HepG2 (cell line): ENCODE data around the gene ELAVL2. TPM values are rescaled to one million over a fixed set of nuclear protein-coding genes. Genes with fewer than 3 reads are reported as not detected.

Experiments
- ATAC-seq: fragments of 200-7000 bp; cut with Tn5 transposase; 3 replicates; pipeline ENCODE4 v1.9.1; 2020; ENCODE audit warnings: mild to moderate bottlenecking, moderate library complexity
- BruUV-seq: library from RNA; stranded (reverse); fragments of 400-500 nt; replicated peaks from 2 replicates; lab custom pipeline; 2021; lab: Mats Ljungman, UMichigan
- CTCF ChIA-PET: fragments of 300-600 bp; formaldehyde crosslinking; extraction: SDS; loops from one replicate; lab custom pipeline; 2021; ENCODE audit warnings: low total read pairs, inconsistent platforms, low intra/inter-chr PET ratio; lab: Yijun Ruan, JAX
- POLR2A ChIA-PET: fragments of 350-600 bp; sonication (Branson Sonifier 250); formaldehyde crosslinking; loops from one replicate; lab custom pipeline; 2020; ENCODE audit warnings: antibody characterized with exemption, inconsistent platforms; lab: Yijun Ruan, JAX
- DNase-seq: peaks from one replicate; pipeline ENCODE4 v3.0.0-alpha.2; 2015; ENCODE audit warnings: low spot score
- FAIRE-seq: peaks from 3 replicates; lab custom pipeline; 2011; peaks lifted over from hg19 to GRCh38; lab: Jason Lieb, UNC
- H2AFZ ChIP-seq: one replicate; pipeline ENCODE4 v1.6.1; 2011; ENCODE audit warnings: low read length, inconsistent platforms
- H3K27ac ChIP-seq: fragments of 300-600 bp; 3 replicates; pipeline ENCODE4 v1.8.0; 2011; ENCODE audit warnings: mixed run types, mild to moderate bottlenecking, mixed read lengths, low read length, inconsistent platforms; ENCODE audit not compliant: insufficient read depth; ENCODE audit errors: extremely low read length
- H3K27me3 ChIP-seq, 2 experiments: fragments of 200-600 bp in 1 of 2; 2 replicates in 1 of 2; 3 replicates in 1 of 2; pipeline versions ENCODE4 v1.6.0 to v1.8.0; 2011; ENCODE audit warnings: low read length in 2 of 2, mild to moderate bottlenecking in 2 of 2, moderate library complexity in 2 of 2, inconsistent platforms in 1 of 2; ENCODE audit not compliant: insufficient read depth in 2 of 2, control insufficient read depth in 1 of 2
- H3K36me3 ChIP-seq, 2 experiments: fragments of 200-600 bp in 1 of 2; replicated peaks in 1 of 2; 2 replicates in 1 of 2; 3 replicates in 1 of 2; pipeline versions ENCODE4 v1.5.1 to v1.8.0; 2011; ENCODE audit warnings: low read length in 2 of 2, inconsistent platforms in 1 of 2; ENCODE audit not compliant: insufficient read depth in 2 of 2, control insufficient read depth in 1 of 2
- H3K4me1 ChIP-seq: 2 replicates; pipeline ENCODE4 v1.5.1; 2012; ENCODE audit warnings: low read length, inconsistent platforms; ENCODE audit not compliant: insufficient read depth
- H3K4me2 ChIP-seq: 2 replicates; pipeline ENCODE4 v1.6.0; 2011; ENCODE audit warnings: low read depth, low read length, inconsistent platforms
- H3K4me3 ChIP-seq, 3 experiments: fragments of 200-600 bp in 1 of 3; sonication (generic), shearing (Covaris generic) in 1 of 3; replicated peaks in 1 of 3; 2 replicates each; pipeline ENCODE4 v1.5.1; 2011 to 2016; ENCODE audit warnings: low read length in 3 of 3, inconsistent platforms in 2 of 3, low read depth in 2 of 3, mild to moderate bottlenecking in 2 of 3, control low read depth in 1 of 3, mixed read lengths in 1 of 3; ENCODE audit not compliant: insufficient read depth in 1 of 3
- H3K79me2 ChIP-seq: one replicate; pipeline ENCODE4 v1.6.1; 2011; ENCODE audit warnings: low read length, inconsistent platforms; ENCODE audit not compliant: insufficient read depth
- H3K9ac ChIP-seq: 2 replicates; pipeline ENCODE4 v1.6.0; 2011; ENCODE audit warnings: mild to moderate bottlenecking, low read depth, low read length, inconsistent platforms; ENCODE audit not compliant: insufficient read depth
- H3K9me3 ChIP-seq: 2 replicates; pipeline ENCODE4 v1.5.1; 2012; ENCODE audit warnings: mild to moderate bottlenecking, low read length
- H4K20me1 ChIP-seq: 2 replicates; pipeline ENCODE4 v1.6.0; 2011; ENCODE audit warnings: inconsistent platforms, mild to moderate bottlenecking, low read length, moderate library complexity; ENCODE audit not compliant: insufficient read depth
- CREBL2 ChIP-seq: sonication (generic); formaldehyde crosslinking; IDR thresholded peaks from 2 replicates; pipeline ENCODE4 v1.8.1; 2023; ENCODE audit warnings: missing genetic modification reagents, mild to moderate bottlenecking, borderline replicate concordance
- HNRNPK ChIP-seq: fragments of 200-400 bp; formaldehyde crosslinking; IDR thresholded peaks from 2 replicates; pipeline ENCODE4 v1.6.1; 2018; ENCODE audit warnings: low read length, low read depth, moderate library complexity, mild to moderate bottlenecking; ENCODE audit not compliant: poor library complexity, severe bottlenecking
- SOX13 ChIP-seq, 3 experiments: fragments of 450-650 bp in 1 of 3; sonication (generic) in 1 of 3; formaldehyde crosslinking in 1 of 3; IDR thresholded peaks in 2 of 3; conservative IDR thresholded peaks in 1 of 3; 2 replicates each; pipeline versions ENCODE4 v1.5.0 to v1.6.1; 2016 to 2020; ENCODE audit warnings: antibody characterized with exemption in 1 of 3, mild to moderate bottlenecking in 1 of 3, missing compliant biosample characterization in 1 of 3, missing genetic modification reagents in 1 of 3, moderate library complexity in 1 of 3
- ZMAT5 ChIP-seq: sonication (generic); formaldehyde crosslinking; IDR thresholded peaks from 2 replicates; pipeline ENCODE4 v1.5.0; 2020; ENCODE audit warnings: mild to moderate bottlenecking, low read depth, missing genetic modification reagents, borderline replicate concordance
- ZNF180 ChIP-seq: sonication (generic); formaldehyde crosslinking; IDR thresholded peaks from 2 replicates; pipeline ENCODE4 v1.4.0; 2020; ENCODE audit warnings: low read depth, missing genetic modification reagents, borderline replicate concordance
- ZNF570 ChIP-seq: sonication (generic); formaldehyde crosslinking; IDR thresholded peaks from 2 replicates; pipeline ENCODE4 v1.4.0; 2020; ENCODE audit warnings: mild to moderate bottlenecking, missing genetic modification reagents, borderline replicate concordance
- WGBS: methylation state at CpG from one replicate; pipeline ENCODE4 v1.1.6; 2017; ENCODE audit warnings: low lambda C conversion rate; 5-methylcytosine and 5-hydroxymethylcytosine counted together
- in situ Hi-C: cut with HindIII; loops from 2 replicates; pipeline ENCODE4 v1.10.0; 2017; ENCODE audit warnings: low pct_unique_long_range_greater_than_20kb; ENCODE audit not compliant: extremely low pct_ligation_motif_present
- intact Hi-C: fragments of 100-400 bp; cut with micrococcal nuclease; formaldehyde crosslinking; loops from one replicate; pipeline ENCODE4 v1.10.0; 2022; ENCODE audit not compliant: unreplicated experiment
- polyA plus RNA-seq, 8 experiments: library from polyadenylated mRNA; depleted of rRNA in 3 of 8; stranded (reverse) in 7 of 8; unstranded in 1 of 8; fragments of >200 nt; fragmentation: Illumina TruSeq in 4 of 8; extraction: Trizol in 4 of 8; gene quantifications; 2 replicates each; pipeline versions ENCODE4 v1.2.1 to v1.2.3, GENCODE V29; 2011 to 2016; ENCODE audit warnings: low read depth in 4 of 8, missing spikeins in 1 of 8, mixed read lengths in 1 of 8; ENCODE audit not compliant: insufficient read depth in 1 of 8
- total RNA-seq, 5 experiments: library from RNA; depleted of rRNA; stranded (reverse); fragments of >200 nt; fragmentation: Illumina TruSeq; extraction: Trizol; gene quantifications; 2 replicates each; pipeline ENCODE4 v1.2.3, GENCODE V29; 2016; ENCODE audit warnings: low read depth in 1 of 5
- TF ChIP-seq, protein P1 (sequence below): sonication (generic); formaldehyde crosslinking; IDR thresholded peaks from 2 replicates; pipeline ENCODE4 v1.4.0; 2020; ENCODE audit warnings: mild to moderate bottlenecking, missing genetic modification reagents, borderline replicate concordance

The ELAVL2 gene
- total and polyA plus RNA-seq, 2 of the 13 experiments (the other 11 are each of a cell fraction or from before 2014, with no cell fraction given), result not detected

DNA sequence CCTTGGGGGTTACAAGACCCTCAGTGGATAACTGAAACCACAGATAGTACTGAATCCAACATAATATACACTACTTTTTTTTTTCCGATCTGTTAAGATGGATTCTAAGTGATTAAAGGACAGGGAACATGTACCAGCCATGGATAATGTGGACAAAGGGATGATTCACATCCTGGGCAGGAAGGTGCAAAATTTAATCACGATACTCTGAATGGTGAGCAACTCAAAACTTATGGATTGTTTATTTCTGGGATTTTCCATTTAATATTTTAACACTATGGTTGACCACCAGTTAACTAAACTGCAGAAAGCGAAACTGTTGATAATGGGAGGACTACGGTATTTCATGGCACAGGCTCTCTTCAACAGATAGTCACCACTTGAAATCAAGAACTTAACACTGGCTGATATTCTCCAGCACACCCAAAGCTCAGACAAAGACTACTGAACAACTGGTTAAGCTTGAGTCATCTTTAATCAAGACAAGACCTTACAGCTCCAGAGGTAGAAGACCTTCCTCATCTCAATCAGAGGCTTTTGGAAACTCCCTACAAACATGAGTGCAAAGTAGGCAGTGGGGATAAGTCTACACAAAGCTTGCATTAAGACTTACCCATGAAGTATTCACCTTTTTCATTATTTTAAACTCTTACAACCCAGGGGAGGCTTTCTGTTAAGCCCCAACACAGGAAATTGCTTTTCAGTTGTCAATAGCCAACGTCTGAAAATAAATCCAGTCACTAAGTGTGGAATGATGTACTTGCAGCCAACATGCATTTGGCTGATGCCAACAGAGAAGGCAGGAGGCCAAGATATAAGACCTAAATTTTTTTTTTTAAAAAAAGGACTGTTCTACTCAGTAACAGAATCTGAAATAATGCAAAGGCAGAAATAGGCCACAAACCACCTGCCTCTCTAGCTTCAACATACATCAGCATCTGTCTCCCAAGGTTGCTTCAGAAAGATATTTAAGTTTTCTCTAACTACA lies 78.7 kb downstream of the ELAVL2 start:
- no peak for ATAC-seq
- H3K36me3 ChIP-seq, result no peaks in the 10 kb centered on the region
- no peaks in the 10 kb centered on the region for H3K9me3 ChIP-seq
- no peak overlapping the region for H3K9ac ChIP-seq
- no peak overlapping the region for H3K4me2 ChIP-seq
- in situ Hi-C loops, result no loop called here
- WGBS, result 14% methylated on average over 5 of the region's 5 CpGs
- H3K4me1 ChIP-seq, result no peaks in the 10 kb centered on the region
- H3K27ac ChIP-seq, result no peak overlapping the region
- CTCF ChIA-PET, result no interaction called here
- no peak for TF ChIP-seq HNRNPK
- no peak for TF ChIP-seq ZNF570 (CRISPR knock-in tag)
- TF ChIP-seq, protein P1, sequence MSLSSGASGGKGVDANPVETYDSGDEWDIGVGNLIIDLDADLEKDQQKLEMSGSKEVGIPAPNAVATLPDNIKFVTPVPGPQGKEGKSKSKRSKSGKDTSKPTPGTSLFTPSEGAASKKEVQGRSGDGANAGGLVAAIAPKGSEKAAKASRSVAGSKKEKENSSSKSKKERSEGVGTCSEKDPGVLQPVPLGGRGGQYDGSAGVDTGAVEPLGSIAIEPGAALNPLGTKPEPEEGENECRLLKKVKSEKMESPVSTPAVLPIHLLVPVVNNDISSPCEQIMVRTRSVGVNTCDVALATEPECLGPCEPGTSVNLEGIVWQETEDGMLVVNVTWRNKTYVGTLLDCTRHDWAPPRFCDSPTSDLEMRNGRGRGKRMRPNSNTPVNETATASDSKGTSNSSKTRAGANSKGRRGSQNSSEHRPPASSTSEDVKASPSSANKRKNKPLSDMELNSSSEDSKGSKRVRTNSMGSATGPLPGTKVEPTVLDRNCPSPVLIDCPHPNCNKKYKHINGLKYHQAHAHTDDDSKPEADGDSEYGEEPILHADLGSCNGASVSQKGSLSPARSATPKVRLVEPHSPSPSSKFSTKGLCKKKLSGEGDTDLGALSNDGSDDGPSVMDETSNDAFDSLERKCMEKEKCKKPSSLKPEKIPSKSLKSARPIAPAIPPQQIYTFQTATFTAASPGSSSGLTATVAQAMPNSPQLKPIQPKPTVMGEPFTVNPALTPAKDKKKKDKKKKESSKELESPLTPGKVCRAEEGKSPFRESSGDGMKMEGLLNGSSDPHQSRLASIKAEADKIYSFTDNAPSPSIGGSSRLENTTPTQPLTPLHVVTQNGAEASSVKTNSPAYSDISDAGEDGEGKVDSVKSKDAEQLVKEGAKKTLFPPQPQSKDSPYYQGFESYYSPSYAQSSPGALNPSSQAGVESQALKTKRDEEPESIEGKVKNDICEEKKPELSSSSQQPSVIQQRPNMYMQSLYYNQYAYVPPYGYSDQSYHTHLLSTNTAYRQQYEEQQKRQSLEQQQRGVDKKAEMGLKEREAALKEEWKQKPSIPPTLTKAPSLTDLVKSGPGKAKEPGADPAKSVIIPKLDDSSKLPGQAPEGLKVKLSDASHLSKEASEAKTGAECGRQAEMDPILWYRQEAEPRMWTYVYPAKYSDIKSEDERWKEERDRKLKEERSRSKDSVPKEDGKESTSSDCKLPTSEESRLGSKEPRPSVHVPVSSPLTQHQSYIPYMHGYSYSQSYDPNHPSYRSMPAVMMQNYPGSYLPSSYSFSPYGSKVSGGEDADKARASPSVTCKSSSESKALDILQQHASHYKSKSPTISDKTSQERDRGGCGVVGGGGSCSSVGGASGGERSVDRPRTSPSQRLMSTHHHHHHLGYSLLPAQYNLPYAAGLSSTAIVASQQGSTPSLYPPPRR (CRISPR knock-in tag), result no peak
- TF ChIP-seq CREBL2 (CRISPR knock-in tag), result no peak
- TF ChIP-seq ZNF180 (CRISPR knock-in tag), result no peak
- no peak for TF ChIP-seq ZMAT5 (CRISPR knock-in tag)
- no peak for TF ChIP-seq SOX13 (IDR thresholded peaks at IDR 0.05)
- no peak for TF ChIP-seq SOX13 (CRISPR knock-in tag; conservative IDR thresholded peaks at IDR 0.05 in 1 of 2, IDR thresholded peaks at IDR 0.05 in 1 of 2)
- TF ChIP-seq, all 625 proteins: peak for 0
- intact Hi-C loops, result no loop called here
- no peak overlapping the region for H2AFZ ChIP-seq
- H3K79me2 ChIP-seq, result no peaks in the 10 kb centered on the region
- FAIRE-seq (no peak), DNase-seq (no peak)
- no peaks in the 10 kb centered on the region for H3K27me3 ChIP-seq
- H4K20me1 ChIP-seq, result no peaks in the 10 kb centered on the region
- H3K4me3 ChIP-seq, result no peak overlapping the region
- POLR2A ChIA-PET, result no interaction called here
- BruUV-seq, result no TSS peak
